HL-60 (cell line): ENCODE results near the gene PARD3.

Experiments
- DNase-seq, 2 experiments: peaks; one replicate each; pipeline ENCODE4 v3.0.0-alpha.2; 2010 to 2020; ENCODE audit warnings: low read depth in 1 of 2, low spot score in 1 of 2
- H3K27ac ChIP-seq: fragments of 250-450 bp; sonication (Bioruptor Pico); replicated peaks from 2 replicates; pipeline ENCODE4 v1.5.1; 2020; ENCODE audit warnings: mild to moderate bottlenecking, moderate library complexity
- H3K27me3 ChIP-seq: fragments of 250-450 bp; sonication (Bioruptor Pico); 2 replicates; pipeline ENCODE4 v1.5.1; 2021; ENCODE audit warnings: mild to moderate bottlenecking, moderate library complexity; ENCODE audit not compliant: insufficient read depth, poor library complexity, severe bottlenecking
- H3K4me3 ChIP-seq: replicated peaks from 2 replicates; pipeline ENCODE4 v1.5.1; 2011; ENCODE audit warnings: mild to moderate bottlenecking, control low read depth, low read length; ENCODE audit not compliant: insufficient read depth
- GABPA ChIP-seq: IDR thresholded peaks from 2 replicates; pipeline ENCODE4 v1.6.1; 2012; ENCODE audit warnings: low read depth
- POLR2AphosphoS5 ChIP-seq: IDR thresholded peaks from 2 replicates; pipeline ENCODE4 v1.6.1; 2012; ENCODE audit warnings: low read depth
- SPI1 ChIP-seq: IDR thresholded peaks from 2 replicates; pipeline ENCODE4 v1.6.1; 2012; ENCODE audit warnings: low read depth, mild to moderate bottlenecking, borderline replicate concordance
- TF ChIP-seq, protein P1 (sequence below): IDR thresholded peaks from 2 replicates; pipeline ENCODE4 v1.6.1; 2012; ENCODE audit warnings: low read depth; ENCODE audit not compliant: insufficient replicate concordance
- TF ChIP-seq, protein P2 (sequence below): IDR thresholded peaks from one replicate; pipeline ENCODE4 v1.5.1; 2011; ENCODE audit warnings: low read length, control low read depth, inconsistent platforms; ENCODE audit not compliant: insufficient read depth

The PARD3 gene

DNA sequence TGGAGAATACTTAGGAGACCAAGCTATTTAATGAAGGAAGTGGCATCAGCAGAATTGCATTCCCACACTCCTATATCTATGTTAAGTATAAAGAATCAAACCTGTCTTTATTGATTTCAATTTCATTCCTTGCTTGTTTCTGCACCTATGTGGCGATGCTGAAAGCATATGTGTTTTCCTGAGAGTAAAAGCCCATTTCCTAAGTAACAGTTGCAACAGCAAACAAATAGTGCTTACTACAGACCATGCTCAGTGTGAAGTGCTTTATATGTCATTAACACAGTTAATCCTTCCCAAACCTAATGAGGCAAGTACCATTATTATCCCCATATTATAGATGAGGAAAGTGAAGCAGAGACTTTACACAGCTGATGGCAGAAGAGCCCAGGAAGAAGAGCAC, 552.1 kb downstream of the PARD3 start:
- no peaks in the 10 kb centered on the region for H3K27me3 ChIP-seq
- no peak overlapping the region for H3K27ac ChIP-seq
- no peak overlapping the region for H3K4me3 ChIP-seq
- TF ChIP-seq, protein P1, sequence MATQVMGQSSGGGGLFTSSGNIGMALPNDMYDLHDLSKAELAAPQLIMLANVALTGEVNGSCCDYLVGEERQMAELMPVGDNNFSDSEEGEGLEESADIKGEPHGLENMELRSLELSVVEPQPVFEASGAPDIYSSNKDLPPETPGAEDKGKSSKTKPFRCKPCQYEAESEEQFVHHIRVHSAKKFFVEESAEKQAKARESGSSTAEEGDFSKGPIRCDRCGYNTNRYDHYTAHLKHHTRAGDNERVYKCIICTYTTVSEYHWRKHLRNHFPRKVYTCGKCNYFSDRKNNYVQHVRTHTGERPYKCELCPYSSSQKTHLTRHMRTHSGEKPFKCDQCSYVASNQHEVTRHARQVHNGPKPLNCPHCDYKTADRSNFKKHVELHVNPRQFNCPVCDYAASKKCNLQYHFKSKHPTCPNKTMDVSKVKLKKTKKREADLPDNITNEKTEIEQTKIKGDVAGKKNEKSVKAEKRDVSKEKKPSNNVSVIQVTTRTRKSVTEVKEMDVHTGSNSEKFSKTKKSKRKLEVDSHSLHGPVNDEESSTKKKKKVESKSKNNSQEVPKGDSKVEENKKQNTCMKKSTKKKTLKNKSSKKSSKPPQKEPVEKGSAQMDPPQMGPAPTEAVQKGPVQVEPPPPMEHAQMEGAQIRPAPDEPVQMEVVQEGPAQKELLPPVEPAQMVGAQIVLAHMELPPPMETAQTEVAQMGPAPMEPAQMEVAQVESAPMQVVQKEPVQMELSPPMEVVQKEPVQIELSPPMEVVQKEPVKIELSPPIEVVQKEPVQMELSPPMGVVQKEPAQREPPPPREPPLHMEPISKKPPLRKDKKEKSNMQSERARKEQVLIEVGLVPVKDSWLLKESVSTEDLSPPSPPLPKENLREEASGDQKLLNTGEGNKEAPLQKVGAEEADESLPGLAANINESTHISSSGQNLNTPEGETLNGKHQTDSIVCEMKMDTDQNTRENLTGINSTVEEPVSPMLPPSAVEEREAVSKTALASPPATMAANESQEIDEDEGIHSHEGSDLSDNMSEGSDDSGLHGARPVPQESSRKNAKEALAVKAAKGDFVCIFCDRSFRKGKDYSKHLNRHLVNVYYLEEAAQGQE: no peak
- TF ChIP-seq, protein P2, sequence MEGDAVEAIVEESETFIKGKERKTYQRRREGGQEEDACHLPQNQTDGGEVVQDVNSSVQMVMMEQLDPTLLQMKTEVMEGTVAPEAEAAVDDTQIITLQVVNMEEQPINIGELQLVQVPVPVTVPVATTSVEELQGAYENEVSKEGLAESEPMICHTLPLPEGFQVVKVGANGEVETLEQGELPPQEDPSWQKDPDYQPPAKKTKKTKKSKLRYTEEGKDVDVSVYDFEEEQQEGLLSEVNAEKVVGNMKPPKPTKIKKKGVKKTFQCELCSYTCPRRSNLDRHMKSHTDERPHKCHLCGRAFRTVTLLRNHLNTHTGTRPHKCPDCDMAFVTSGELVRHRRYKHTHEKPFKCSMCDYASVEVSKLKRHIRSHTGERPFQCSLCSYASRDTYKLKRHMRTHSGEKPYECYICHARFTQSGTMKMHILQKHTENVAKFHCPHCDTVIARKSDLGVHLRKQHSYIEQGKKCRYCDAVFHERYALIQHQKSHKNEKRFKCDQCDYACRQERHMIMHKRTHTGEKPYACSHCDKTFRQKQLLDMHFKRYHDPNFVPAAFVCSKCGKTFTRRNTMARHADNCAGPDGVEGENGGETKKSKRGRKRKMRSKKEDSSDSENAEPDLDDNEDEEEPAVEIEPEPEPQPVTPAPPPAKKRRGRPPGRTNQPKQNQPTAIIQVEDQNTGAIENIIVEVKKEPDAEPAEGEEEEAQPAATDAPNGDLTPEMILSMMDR: no peak
- no peak for TF ChIP-seq GABPA
- TF ChIP-seq POLR2AphosphoS5: no peak
- TF ChIP-seq SPI1: no peak
- DNase-seq: no peak

DNA sequence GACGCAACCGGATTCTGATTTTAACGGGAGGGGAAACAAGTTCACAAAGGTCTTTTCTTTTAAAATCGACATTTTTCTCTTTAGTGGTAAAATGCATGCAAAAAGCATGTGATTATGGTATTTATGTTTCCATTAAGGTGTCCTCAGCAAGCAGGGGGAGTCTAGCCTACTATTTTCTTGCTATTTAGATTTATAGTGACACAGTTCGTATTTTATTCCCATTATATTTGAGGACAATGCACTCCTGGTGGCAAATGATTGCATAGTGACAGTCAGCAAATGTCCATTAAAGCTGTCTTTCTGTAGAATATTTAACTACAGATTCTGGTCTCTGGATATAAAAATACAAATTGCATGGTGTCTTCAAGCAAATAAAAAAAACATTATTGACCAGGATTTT, 554.2 kb downstream of the PARD3 start:
- no peak overlapping the region for H3K27ac ChIP-seq
- TF ChIP-seq POLR2AphosphoS5 (no peak), SPI1 (no peak), GABPA (no peak)
- TF ChIP-seq, protein P2: no peak
- TF ChIP-seq, protein P1: no peak
- DNase-seq: no peak

DNA sequence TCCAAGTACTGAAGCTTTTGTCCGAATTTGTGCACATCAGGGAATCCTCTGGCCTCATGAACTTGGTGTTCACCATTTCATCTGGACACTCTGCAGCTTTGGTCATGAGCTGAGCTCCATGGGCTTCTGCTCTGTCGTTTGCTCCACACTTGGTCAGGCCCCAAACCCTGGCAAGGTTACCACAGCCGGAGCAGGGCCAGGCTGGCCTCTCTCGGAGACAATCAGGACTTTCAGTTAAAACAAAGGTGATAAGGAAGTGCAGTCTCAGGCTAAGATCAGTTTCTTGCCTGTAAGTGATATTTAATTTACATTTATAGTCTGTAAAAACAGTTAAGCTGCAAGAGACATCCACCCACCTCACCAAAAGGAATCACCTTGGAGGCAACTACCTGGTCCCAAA, 558.9 kb downstream of the PARD3 start:
- H3K27me3 ChIP-seq: no peaks in the 10 kb centered on the region
- TF ChIP-seq SPI1 (no peak), GABPA (no peak), POLR2AphosphoS5 (no peak)
- TF ChIP-seq, protein P2: no peak
- TF ChIP-seq, protein P1: no peak
- no peak overlapping the region for H3K4me3 ChIP-seq
- no peak for DNase-seq
- no peak overlapping the region for H3K27ac ChIP-seq

More for the DNA sequence above, 554.2 kb downstream of the PARD3 start:
- H3K27me3 ChIP-seq: no peaks in the 10 kb centered on the region
- no peak overlapping the region for H3K4me3 ChIP-seq
